Brain microvascular endothelial cell (primary cell): ENCODE measurements around the gene RSU1.

Source experiments
- DNase-seq: peaks from one replicate; pipeline ENCODE4 v3.0.0-alpha.2; 2020
- H3K27ac ChIP-seq: fragments of 250-450 bp; sonication (Bioruptor Pico); 2 replicates; pipeline ENCODE4 v1.5.1; 2020; ENCODE audit warnings: mild to moderate bottlenecking, moderate library complexity
- H3K27me3 ChIP-seq: fragments of 250-450 bp; sonication (Bioruptor Pico); replicated peaks from 2 replicates; pipeline ENCODE4 v1.5.1; 2020; ENCODE audit warnings: mild to moderate bottlenecking
- H3K36me3 ChIP-seq: fragments of 250-450 bp; sonication (Bioruptor Pico); replicated peaks from 2 replicates; pipeline ENCODE4 v1.5.1; 2020; ENCODE audit warnings: mild to moderate bottlenecking
- H3K4me3 ChIP-seq: 2 replicates; pipeline ENCODE4 v1.5.1; 2011; ENCODE audit warnings: low read depth, mild to moderate bottlenecking, control low read depth, low read length, moderate library complexity
- CTCF ChIP-seq: IDR thresholded peaks from 2 replicates; pipeline ENCODE4 v1.5.1; 2011; ENCODE audit warnings: low read depth, mild to moderate bottlenecking, moderate library complexity, low read length, control low read depth, inconsistent platforms; ENCODE audit errors: missing control alignments
- in situ Hi-C: cut with HindIII; loops from 2 replicates; pipeline ENCODE4 v1.10.0; 2017; ENCODE audit warnings: low sequenced_read_pairs, low pct_ligation_motif_present

The RSU1 gene

GRCh38 chr10:16646181-16647059 is 170.8 kb downstream of the RSU1 start:
- H3K4me3 ChIP-seq, result no peak overlapping the region
- no peak for TF ChIP-seq CTCF
- H3K36me3 ChIP-seq, result no peaks in the 10 kb centered on the region
- no peaks in the 10 kb centered on the region for H3K27me3 ChIP-seq
- no peak for DNase-seq
- H3K27ac ChIP-seq, result no peak overlapping the region
- in situ Hi-C loops, result no loop called here

GRCh38 chr10:16644146-16644545 is 173.1 kb downstream of the RSU1 start:
- no peak overlapping the region for H3K4me3 ChIP-seq
- no peaks in the 10 kb centered on the region for H3K36me3 ChIP-seq
- TF ChIP-seq CTCF, result no peak
- in situ Hi-C loops, result no loop called here
- H3K27ac ChIP-seq, result no peak overlapping the region
- H3K27me3 ChIP-seq, result no peaks in the 10 kb centered on the region
- DNase-seq, result peak; percentile 19

GRCh38 chr10:16643502-16643901 is 173.7 kb downstream of the RSU1 start:
- H3K27me3 ChIP-seq, result no peaks in the 10 kb centered on the region
- TF ChIP-seq CTCF, result no peak
- no peak overlapping the region for H3K27ac ChIP-seq
- no peaks in the 10 kb centered on the region for H3K36me3 ChIP-seq
- in situ Hi-C loops, result no loop called here
- no peak for DNase-seq
- no peak overlapping the region for H3K4me3 ChIP-seq

- no peak for DNase-seq
- Histone ChIP-seq H3K27me3 (no peaks in the 10 kb centered on the region), H3K36me3 (no peaks in the 10 kb centered on the region), H3K4me3 (no peak overlapping the region), H3K27ac (no peak overlapping the region)
- TF ChIP-seq CTCF, result no peak
- in situ Hi-C loops, result no loop called here
These were observed 177.1 kb downstream of the RSU1 start for GRCh38 chr10:16640153-16640552.

- in situ Hi-C loops, result no loop called here
- Histone ChIP-seq H3K36me3 (no peaks in the 10 kb centered on the region), H3K27me3 (no peaks in the 10 kb centered on the region), H3K27ac (no peak overlapping the region), H3K4me3 (no peak overlapping the region)
- TF ChIP-seq CTCF, result no peak
- DNase-seq, result no peak
These were observed 177.8 kb downstream of the RSU1 start for GRCh38 chr10:16639471-16639870.

GRCh38 chr10:16632996-16633395 is 184.2 kb downstream of the RSU1 start:
- H3K4me3 ChIP-seq, result no peak overlapping the region

More at GRCh38 chr10:16632996-16633395, 184.2 kb downstream of the RSU1 start:
- no peak overlapping the region for H3K27ac ChIP-seq
- no peak for TF ChIP-seq CTCF
- H3K36me3 ChIP-seq, result no peaks in the 10 kb centered on the region
- no peak for DNase-seq
- no peaks in the 10 kb centered on the region for H3K27me3 ChIP-seq
- in situ Hi-C loops, result no loop called here
